ENCODE measurements around the gene EFEMP1.
"Not testable (repeated sequence)": the region's sequence is repeated elsewhere in the genome, so short reads cannot be mapped to it uniquely, and the experiment has no call there.

The EFEMP1 gene

GRCh38 chr2:55869637-55870325, 53.8 kb downstream of the EFEMP1 start:
- in situ Hi-C loops (cut with MboI; ENCODE audit: low sequenced_read_pairs): no loop called here

- in situ Hi-C loops (cut with MboI; ENCODE audit: low sequenced_read_pairs): no loop called here
Observed at GRCh38 chr2:55865096-55865835, 58.3 kb downstream of the EFEMP1 start.

GRCh38 chr2:55864351-55865084, 59.1 kb downstream of the EFEMP1 start:
- in situ Hi-C loops (cut with MboI; ENCODE audit: low sequenced_read_pairs): no loop called here

DNA sequence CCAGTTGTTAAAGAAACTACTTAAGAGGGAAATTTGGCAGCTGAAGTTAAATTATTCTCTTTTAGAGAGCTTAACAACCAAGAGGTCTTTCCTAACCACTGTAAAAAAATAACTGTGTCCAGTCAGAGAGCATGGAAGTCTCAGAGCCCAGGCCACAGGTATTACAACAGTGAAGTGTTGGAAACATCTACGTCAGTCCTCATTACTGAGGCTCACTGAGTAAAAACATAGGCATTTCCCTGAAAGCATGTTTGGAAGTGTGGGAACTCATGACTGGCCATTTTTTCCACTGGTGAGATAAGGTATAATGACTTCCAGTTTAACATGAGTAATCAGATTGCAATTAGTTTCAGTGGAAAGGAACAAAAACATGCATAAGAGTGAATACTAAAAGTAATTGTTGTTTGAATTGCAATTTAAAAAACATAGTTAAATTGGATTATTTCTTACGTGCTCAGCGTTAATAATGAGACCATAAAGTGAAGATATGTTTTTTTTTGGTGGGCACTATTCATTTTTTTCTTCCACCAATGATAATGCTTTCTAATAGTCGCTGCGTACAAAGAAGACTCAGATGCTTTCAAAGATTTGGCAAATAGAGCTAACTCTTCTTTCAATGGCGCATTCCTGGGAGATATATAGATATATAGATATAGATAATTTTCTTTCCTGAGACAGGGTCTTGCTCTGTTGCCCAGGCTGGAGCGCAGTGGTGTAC, 60.8 kb downstream of the EFEMP1 start:
- in situ Hi-C loops (cut with MboI; ENCODE audit: low sequenced_read_pairs): no loop called here

GRCh38 chr2:55862246-55862645, 61.3 kb downstream of the EFEMP1 start:
- in situ Hi-C loops (cut with MboI; ENCODE audit: low sequenced_read_pairs): no loop called here

- in situ Hi-C loops (cut with MboI; ENCODE audit: low sequenced_read_pairs): no loop called here
Observed at GRCh38 chr2:55861733-55862132, 61.8 kb downstream of the EFEMP1 start.

DNA sequence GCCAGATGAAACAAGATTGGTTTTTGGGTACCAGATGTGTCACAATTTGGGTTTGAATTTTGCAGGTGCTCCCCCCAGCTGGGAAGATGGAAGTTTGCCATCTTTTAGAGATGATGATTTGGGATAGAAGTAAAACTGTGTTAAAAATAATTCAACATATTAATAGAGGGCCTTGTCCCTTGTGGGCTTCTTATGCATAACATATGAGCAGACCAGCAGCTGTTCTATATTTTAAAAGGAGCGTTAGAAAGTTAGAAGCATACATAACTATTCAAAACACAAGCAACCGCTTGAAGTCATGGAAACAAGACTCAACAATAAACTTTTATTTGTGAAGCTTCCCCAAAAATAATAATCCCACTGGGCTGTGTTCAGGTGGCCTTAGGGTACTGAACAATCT, 62.8 kb downstream of the EFEMP1 start:
- in situ Hi-C loops (cut with MboI; ENCODE audit: low sequenced_read_pairs): no loop called here

- in situ Hi-C loops (cut with MboI; ENCODE audit: low sequenced_read_pairs): no loop called here
Observed at GRCh38 chr2:55859875-55860274, 63.7 kb downstream of the EFEMP1 start.

- in situ Hi-C loops (cut with MboI; ENCODE audit: low sequenced_read_pairs): no loop called here
Observed at GRCh38 chr2:55857766-55858165, 65.8 kb downstream of the EFEMP1 start.

DNA sequence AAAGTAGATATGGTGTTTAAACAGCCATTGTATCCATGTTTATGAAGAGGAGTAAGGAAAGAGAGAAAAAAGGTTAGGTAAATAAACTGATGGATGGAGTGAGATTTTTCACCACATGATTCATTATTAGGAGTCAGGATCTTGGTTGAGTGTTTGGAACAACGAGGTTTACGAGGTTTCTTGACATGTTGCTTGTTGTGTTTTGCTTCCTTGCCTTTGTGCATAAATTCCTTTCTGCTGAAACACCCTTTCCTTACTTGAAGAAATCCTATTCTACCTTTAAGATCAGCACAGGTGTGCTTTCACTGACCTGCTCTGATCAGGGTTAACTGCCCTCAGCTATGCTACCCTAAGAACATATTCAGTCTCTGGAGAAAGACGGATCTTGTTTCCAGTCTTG, 66.6 kb downstream of the EFEMP1 start:
- in situ Hi-C loops (cut with MboI; ENCODE audit: low sequenced_read_pairs): no loop called here

DNA sequence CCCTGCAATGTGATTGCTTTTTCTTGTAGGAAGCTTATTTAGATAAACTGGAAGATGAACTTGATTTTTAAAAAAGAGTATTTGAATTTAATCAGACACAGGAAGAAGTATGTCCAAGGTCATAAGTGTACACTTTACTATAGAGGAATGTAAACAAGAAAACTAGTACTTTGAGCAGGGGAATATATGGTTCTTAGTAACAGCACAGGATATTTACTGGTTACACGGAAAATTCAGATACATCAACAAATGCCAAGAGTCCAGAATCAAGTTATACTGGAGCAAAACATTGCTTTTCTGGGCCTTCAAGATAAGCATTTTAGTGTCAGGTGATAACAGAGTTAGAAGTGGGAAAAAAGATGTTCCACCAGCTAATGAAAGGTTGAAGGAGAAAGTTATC, 75.5 kb downstream of the EFEMP1 start:
- in situ Hi-C loops (cut with MboI; ENCODE audit: low sequenced_read_pairs): no loop called here

DNA sequence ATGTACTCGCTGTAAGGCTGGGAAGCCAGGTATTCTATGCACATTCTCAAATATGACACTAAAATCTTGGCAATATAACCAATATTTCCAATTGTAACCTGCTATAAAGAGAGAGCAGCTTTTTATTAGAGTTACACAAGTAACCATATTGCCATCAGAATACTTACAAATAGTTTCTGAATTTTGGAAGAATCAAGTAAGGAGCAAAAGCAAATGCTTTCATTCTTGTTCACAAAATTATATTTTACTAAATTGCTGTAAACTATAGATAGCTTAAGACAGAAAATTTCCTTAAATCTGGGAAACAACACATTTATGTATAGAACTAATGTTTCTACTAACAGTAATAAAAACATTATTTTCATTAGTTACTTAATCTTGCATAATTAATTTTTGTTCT, 77.2 kb downstream of the EFEMP1 start:
- in situ Hi-C loops (cut with MboI; ENCODE audit: low sequenced_read_pairs): no loop called here

GRCh38 chr2:55844986-55845385, 78.6 kb downstream of the EFEMP1 start:
- in situ Hi-C loops (cut with MboI; ENCODE audit: low sequenced_read_pairs): no loop called here

- in situ Hi-C loops (cut with MboI; ENCODE audit: low sequenced_read_pairs): no loop called here
Observed at GRCh38 chr2:55843994-55844345, 79.6 kb downstream of the EFEMP1 start.

DNA sequence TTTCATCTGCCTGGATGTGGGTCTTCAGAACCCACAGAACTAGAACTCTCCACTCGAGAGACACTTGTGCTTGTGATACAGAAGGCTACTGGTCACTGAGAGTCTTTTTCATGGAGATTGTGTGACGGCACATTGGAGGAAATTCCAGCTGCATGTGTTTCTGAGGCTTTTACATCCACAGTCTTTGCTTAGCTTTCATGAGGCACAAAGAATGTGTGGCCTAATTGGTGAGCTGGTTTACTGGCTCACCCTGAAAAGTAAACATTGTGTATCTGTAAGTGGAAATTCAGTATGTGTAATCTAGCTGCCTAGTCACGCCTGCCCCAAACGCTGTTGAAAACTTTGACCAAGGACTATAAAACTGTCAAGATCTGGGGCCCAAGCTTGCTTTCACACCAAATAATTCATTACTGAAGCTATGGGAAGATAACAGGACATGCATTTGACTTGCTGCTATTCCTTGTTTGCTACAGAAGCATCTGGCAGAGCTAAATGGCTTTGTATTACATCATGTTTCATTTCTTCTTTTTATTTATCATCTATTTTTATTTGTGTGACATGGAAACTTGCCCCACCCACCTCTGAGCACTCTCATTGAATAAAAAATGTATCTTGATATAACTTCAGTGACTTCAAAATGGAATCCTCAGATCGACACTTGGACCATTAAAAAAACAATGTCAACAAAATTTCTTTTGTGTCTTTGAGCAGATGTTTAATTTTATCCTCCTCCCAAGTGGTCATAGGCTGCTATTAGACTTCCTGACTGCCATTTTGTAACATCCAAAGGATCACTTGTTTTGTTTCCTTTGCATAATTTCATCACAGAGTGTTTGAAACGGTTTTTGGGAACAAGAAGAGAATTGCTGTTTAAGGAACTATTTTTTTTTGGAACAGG, 80.2 kb downstream of the EFEMP1 start:
- in situ Hi-C loops (cut with MboI; ENCODE audit: low sequenced_read_pairs): no loop called here

DNA sequence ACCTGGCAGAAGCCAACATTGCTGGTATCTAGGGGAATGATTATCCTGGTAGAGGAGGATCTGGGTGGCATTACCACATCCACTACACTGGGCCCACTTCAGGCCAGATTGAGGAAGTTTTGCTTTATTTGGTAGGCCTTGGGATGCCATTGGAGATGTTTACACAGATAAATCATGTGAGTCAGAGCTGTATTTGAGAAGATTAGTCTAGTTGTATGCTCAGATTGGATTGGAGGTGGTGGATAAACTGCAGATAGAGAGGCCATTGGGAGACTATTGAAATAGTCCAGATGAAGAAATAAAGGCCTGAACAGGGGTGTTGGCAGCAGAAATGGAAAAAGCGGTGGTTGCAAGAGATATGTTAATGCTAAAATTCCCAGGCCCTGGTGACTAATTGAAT, 81.5 kb downstream of the EFEMP1 start:
- in situ Hi-C loops (cut with MboI; ENCODE audit: low sequenced_read_pairs): no loop called here

GRCh38 chr2:55840460-55840859, 83.1 kb downstream of the EFEMP1 start:
- in situ Hi-C loops (cut with MboI; ENCODE audit: low sequenced_read_pairs): no loop called here

DNA sequence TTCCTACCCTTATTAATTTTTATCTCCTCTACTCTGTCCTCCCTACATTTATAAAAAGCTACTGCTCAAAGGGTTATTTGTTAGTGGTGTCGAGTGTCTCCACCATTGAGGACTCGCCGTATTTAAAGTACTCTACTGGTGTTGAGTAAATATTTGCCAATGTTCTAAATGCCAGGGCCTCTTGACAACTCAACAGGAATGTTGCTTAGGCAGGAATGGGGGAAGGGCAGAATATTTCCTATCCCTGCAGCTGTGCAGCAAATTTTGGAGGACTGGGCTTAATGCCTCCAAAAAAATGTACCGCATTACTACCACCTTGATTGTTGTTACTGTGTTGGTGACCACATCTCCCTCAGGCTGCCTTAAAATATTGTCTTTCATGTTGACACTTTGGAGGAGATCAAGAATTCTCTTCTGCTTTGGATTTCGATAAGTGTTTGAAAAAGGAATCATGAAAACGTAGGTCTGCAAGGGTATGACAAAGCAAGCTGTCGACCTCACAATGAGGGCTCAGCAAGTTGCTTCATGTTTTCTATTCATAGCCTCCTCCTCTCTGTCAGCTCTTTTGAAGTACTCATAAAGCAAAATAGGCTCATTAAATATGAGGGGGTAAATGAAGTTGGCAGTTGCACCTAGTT, 84.3 kb downstream of the EFEMP1 start:
- in situ Hi-C loops (cut with MboI; ENCODE audit: low sequenced_read_pairs): no loop called here

DNA sequence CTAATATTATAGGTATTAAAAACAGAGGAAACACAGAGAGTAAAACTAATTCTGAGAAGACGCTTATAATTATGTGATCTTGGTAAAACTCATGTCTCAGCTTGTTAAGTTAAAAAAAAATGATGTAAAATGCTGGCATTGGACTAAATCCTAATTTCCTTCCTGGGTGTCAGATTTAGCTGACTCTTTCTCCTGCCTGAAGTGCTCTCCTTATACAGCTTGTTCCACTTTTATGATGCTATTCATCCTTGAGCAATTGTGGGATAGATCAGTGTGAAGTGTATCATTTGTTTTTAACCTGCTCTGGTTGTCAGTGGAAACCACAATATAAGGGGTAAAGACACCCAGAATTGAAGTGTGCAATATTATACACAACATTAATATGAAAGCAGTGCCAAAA, 84.9 kb downstream of the EFEMP1 start:
- in situ Hi-C loops (cut with MboI; ENCODE audit: low sequenced_read_pairs): no loop called here

- in situ Hi-C loops (cut with MboI; ENCODE audit: low sequenced_read_pairs): not testable (repeated sequence)
Observed at GRCh38 chr2:55838117-55838516, 85.5 kb downstream of the EFEMP1 start.
